GM19023 (cell line): ENCODE measurements around the gene USP24.

Source experiments
- ATAC-seq: cut with Tn5 transposase; IDR thresholded peaks from one replicate; pipeline ENCODE4 v1.9.1; 2021; ENCODE audit warnings: mild to moderate bottlenecking, moderate library complexity; ENCODE audit not compliant: unreplicated experiment

USP24 gene

DNA sequence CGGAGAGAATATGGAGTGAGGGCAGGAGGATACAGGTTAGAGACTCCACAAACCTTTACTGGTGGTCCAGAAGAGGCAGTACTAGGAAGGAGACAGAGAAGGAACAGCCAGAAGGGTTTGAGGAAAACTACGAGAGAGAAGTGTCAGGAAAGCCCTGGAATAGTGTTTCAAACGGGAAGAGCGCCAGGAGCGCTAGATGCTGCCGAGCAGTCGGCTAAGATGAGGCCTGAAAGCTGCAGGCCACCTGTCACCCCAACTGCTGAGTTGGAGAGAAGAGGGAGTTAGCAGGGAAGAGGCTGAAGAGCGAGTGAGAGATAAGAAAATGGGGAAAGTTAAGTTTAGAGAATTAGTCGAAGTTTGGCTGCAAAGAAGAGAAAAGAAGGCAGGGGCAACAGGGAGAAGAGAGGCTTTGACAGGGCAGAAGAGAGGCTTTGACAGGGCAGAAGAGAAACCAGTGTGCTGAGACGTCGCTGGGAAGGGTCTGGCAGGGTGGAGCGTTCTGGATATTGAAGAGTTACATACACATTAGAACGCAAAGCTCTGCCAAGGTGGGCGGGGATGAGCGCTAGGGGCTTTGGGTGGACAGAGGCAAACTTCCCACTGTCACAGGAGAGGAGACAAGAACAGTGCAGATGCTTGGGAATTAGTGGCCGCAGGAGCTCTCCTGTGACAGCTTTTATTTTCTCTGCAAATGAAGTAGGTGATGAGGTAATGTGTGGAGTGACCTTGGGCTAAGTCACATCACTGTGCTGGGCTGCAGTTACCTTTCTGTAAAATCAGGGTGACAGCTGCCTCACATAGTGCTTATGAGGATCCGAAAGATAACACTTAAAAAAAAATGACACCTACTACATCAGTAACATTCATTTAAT, 144.6 kb downstream of the USP24 start:
- no peak for ATAC-seq

DNA sequence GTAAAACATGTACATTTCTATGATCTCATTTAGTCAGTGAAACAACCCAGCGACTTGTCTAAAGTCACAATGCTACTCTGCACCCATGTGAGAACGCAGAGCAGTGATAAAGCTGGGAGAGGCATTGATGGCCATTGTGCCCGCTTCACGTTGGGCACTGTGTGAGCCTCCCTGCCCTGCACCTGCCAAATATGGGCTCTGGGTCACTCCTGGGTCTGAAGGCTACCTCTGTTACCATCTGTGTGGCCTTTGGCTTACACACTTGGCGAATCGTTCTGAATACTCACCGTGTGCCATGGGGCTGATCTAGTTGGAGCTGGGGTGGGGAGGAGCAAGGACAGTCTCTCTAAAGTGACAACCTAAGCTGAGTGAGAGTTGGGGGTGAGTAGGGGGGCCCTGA, 145.9 kb downstream of the USP24 start:
- no peak for ATAC-seq

DNA sequence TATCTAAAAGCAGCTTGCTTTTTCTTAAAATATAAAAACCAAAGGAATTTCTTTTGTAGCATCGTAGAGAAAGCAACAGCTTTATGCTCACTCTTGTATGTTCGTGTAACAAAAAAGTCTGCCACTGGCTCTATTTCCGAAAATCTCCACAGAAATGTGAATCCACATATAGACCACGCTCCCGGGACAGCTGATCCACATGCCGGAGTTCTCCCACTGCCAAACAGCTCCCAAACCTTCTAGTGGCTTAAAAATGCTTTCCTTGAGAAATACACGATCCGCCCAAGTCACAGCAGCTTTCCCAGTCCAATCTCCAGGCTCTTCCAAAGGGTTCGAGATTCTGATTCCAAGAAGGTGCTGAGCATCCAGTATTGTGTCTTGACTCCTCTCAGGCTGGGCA, 146.5 kb downstream of the USP24 start:
- no peak for ATAC-seq

DNA sequence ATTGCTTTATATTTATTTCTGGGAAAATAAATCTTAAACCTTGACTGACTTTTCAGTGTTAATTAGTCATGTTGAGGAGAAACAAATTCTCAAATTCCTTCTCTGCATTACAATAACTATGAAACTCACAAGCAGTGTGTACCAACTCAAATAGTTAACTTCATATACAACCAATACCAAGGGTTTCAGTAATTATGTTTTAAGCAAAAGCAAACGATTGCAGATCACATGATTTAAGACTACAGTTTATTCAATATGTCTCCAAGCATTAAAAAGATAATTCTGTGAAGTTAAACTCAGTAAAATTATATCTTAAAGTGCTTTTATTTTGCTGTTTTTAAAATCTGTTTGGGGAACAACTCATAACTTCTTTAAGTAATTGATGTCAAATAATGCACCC, 147.2 kb downstream of the USP24 start:
- no peak for ATAC-seq

DNA sequence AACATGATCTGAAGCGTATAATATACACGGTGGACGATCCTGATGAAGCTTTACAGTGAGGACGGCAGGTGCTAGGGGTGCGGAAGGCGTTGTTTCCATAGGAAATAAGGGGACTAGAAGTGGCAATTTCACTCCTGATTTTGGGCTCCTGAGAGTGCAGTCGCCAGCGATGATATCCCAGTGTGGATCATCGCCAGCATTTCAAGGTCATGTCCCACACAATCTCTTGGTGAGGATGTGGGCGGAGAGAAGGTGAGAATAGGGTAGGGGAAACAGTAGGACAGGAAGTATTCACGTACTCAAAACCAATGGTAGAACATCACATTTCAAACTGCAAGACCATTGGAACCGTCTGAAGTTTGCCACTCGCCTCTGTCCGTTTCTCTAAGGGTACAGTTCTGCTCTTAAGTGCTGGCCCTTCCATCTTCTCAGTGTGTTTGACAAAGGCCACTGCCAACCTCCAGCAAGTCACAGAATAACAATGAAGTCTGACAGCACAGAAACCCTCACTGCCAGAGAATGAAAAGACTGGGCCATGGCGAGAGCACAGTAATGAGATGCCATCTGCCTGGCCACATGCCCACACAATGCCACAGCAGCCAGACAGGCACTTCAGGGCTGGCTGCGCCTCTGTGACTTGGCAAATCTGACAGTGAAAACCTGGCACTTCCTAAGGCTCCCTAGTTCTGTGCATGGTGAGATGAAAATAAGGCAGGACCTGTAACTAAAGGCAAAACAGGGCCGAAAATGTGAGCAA, 148.0 kb downstream of the USP24 start:
- ATAC-seq: no peak

DNA sequence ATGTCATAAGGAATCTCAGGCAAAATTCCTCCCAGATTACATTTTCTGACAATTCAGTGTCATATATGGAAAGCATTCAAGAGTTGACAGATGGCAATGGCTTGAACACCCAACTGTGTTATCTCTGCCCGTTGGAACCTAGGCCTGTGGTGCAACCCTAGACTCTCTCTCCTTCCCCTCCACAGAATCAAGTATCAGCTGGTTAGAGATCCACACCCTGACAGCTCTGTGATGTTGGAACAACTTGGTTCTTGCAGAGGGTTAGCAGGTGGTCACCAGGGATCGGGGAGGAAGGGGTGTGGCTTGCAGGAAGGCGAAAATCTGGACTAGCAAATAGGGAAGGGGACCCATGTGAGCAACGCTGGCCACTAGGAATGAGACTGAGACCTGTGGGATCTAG, 149.5 kb downstream of the USP24 start:
- no peak for ATAC-seq

DNA sequence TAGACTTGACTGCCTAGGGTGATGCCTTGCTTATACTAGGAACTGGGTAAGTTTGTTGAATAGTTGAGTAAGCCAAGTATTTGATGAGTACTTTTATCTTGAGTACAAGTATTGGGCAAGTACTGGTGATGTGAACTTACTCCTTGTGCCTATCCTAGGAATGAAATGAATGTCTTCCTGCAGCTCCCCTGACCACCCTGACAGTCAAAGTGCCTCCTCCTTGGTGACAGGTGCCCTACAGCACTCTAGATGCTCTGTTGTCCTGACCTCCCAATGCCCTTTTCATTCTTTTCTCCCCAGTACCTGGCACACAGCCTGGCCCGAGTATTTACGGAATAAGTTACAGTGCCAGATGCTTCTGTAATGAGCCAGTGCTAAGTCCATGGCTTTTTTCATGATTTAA, 150.3 kb downstream of the USP24 start:
- ATAC-seq: no peak

DNA sequence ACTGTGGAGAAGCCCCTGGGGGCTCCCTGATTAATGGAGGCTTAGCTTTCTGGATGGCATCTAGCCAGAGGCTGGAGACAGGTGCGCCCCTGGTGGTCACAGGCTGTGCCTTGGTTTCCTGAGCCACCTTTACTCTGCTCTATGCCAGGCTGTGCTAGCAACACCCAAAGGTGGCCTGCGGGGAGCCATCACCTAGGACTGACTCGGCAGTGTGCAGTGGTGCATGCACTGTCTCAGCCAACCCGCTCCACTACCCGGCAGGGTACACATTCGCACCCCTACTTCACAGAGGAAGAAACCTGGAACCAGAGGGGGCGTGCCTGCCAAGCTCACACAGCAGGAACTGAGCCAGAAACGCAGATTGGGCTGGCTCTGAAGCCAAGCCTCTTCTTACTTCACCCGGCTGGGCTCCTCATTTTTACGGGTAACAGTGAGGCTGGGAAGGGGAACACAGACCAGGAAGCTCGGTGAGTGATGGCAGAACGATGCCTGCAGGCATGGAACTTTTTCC, 151.0 kb downstream of the USP24 start:
- no peak for ATAC-seq

DNA sequence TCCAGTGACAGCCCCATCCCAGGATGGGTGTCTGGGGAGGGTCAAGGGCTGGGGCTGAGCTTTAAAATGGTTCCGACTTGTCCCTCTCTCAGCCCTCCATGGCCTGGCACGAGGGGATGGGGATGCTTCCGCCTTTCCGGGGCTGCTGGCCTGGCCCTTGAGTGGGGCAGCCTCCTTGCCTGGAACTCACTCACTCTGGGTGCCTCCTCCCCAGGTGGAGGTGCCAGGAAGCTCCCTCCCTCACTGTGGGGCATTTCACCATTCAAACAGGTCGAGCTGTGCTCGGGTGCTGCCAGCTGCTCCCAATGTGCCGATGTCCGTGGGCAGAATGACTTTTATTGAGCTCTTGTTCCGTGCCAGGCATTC, 151.6 kb downstream of the USP24 start:
- ATAC-seq: no peak

DNA sequence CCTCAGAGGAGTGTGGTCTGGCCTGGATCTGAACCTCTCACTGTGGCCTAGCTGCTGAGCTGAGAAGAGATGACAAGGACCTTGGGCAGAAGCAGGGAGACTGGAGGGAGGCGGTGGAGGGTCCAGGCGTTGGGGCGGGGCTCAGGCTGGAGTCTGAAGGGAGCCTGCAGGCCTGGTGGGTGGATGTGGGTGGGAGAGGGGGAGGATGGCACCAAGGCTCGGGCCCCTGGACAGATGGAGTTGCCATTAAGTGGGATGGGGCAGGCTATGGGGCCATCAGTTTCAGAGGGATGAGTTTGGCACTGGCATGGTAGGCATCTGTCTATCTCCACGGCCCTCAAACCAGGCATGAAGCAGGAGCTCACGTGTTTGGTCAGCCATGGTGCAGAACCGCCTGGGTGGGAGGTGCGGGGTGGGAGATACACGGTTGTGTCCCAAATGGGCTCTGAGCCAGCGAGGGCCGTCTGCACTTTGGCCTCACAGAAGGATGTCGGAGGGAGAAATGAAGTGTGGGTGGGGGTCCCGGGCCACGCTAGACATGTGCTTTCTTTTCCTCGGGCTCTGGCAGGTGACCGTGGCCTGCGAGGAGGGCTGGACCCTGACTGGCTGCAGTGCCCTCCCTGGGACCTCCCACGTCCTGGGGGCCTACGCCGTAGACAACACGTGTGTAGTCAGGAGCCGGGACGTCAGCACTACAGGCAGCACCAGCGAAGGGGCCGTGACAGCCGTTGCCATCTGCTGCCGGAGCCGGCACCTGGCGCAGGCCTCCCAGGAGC, 152.2 kb downstream of the USP24 start:
- ATAC-seq: no peak

DNA sequence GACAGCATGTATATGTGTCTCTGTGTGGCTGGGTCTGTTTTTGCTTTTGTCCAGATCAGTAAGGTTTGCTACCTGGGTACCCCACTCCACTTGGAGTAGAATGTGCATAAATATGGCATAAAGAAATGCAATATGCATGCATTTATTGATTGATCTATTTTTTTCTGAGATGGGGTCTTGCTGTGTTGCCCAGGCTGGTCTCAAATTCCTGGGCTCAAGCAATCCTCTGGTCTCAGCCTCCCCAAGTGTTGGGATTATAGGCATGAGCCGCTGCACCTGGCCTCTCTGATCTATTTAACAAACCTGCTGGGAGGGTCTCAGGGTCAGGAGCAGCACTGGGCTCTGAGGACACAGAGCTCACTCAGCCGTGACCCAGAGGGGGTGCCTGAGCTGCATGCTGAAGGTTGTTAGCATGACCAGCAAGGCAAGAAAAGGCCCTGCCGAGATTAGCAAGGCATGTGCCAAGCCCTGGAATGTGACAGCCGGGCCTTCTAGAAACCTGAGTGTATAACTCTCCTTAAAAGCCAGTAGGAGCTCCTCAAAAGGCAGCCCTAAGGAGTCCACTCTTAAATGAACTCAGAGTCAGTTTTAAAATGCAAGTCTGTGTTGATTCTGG, 153.3 kb downstream of the USP24 start:
- no peak for ATAC-seq

DNA sequence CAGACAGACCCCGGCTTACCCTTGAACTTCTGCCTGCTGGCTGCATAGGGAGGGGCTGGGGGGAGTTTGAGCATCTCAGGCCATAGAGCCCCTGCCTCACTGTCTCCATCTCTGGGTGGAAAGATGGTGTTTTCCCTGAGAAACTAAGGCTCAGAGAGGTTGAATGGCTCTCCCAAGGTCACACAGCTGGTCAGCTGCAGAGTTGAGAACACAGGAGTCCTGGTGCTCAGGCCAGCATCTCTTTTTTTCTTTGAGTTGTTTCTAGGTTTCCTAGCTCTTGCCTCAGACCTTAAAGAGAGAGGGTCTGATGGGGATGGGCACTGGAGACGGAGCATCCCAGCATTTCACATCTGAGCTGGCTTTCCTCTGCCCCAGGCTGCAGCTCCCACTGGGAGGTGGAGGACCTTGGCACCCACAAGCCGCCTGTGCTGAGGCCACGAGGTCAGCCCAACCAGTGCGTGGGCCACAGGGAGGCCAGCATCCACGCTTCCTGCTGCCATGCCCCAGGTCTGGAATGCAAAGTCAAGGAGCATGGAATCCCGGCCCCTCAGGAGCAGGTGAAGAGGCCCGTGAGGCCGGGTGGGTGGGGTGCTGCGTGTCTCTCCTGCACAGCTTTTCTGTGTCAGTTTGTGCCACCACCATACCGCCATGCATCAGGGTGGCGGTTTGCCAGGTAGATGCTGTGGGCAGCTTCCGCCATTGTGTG, 154.0 kb downstream of the USP24 start:
- no peak for ATAC-seq

DNA sequence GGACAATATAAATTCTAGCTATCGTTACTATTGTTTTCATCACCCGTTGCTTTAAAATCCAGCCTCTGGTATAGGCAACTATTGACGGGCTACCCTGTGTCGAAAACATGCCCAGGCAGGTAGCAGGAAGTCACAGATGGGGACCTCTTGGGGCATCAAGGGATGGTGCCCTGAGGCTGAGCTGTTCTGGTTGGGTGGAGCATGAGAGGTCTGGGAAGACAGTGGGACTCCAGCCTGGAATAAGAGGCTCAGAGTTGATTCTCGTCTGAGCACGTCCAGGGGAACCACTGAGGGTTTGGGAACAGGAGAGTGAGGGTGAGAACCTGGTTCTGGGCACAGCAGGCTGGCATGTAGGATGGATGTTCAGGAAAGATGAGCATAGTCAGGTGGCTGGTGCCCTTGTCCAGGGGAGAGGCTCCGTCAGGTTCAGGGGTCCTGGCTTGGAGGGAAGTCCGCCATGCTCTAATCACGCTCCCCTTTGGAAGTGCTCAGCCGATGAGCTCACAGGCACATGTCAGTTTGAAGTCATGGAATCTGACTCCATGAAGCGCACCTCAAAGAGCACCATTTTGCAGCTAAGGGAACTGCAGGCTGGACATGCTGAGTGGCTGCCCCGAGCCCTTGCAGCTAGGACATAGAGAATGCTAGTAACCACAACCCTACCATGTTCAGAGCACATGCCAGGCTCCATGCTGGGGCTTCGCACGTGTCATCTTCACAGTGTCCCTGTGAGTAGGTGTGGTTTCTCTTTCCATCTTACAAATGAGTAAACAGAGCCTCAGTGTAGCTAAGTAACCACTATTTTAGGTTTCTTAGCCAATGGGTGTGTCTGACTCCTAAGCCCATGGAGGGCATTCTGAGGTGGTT, 154.8 kb downstream of the USP24 start:
- ATAC-seq: peak; percentile 50

DNA sequence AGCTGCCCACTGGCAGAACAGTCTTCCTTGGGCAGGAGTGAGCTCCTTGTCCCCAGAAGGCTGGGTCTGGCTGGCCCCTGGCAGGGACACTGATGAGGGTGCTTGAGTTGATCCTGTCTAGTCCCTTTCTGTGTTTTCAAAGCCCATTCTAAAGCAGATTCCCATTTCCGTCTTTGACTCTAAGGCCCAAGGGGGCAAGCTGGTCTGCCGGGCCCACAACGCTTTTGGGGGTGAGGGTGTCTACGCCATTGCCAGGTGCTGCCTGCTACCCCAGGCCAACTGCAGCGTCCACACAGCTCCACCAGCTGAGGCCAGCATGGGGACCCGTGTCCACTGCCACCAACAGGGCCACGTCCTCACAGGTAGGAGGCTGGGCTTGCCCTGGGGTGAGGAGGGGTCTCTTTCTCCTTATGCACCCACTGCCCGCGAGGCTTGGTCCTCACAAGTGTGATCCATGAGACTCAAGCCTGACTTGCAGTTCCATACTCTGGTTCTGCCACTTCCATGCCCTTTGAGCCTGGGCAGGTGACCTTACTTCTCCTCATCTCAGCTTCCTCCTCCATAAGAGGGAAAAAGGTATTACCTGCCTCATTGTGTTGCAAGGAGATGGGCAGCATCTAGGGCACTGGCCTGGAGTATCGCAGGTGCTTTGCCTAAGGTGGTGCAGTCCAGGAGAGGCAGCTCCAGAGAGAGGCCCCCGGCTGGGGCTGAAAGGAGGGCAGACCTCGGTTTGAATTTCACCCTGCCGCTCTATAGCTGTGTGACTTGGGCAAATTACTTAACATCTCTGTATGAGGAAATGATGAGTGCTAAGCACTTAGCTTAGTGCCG, 155.6 kb downstream of the USP24 start:
- ATAC-seq: no peak

DNA sequence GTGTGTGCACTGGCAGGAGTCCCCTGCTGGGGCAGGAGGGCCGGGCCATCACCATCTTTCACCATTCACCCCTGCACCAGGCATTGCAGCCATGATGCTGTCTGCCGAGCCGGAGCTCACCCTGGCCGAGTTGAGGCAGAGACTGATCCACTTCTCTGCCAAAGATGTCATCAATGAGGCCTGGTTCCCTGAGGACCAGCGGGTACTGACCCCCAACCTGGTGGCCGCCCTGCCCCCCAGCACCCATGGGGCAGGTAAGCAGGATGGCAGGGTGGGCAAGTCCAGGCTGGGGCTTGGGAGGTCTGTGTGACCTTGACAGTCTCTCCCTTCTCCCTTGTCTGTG, 157.2 kb downstream of the USP24 start:
- ATAC-seq: no peak

DNA sequence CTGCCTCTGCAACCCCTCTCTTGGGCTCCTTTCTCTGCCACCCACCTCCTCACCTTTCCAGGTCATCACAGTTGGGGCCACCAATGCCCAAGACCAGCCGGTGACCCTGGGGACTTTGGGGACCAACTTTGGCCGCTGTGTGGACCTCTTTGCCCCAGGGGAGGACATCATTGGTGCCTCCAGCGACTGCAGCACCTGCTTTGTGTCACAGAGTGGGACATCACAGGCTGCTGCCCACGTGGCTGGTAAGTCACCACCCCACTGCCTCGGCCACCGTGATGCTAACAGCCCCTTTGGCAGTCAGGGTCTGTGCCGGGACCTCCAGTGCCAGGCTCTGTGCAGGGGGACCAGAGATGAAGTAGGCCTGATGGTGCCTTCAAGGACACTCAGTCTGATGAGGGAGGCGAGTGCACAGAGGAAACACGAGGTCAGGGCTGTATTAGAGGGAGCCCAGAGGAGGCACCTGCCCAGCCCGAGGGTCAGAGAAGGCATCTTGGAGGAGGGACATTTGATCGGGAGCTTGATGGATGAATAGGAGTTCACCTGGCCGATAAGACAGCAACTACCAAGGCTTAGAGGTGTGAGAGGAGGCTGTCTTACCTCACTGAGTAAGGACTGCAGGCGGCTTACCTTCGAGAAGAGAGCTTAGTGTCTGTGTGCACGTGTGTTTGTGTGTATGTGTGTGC, 157.8 kb downstream of the USP24 start:
- ATAC-seq: no peak

DNA sequence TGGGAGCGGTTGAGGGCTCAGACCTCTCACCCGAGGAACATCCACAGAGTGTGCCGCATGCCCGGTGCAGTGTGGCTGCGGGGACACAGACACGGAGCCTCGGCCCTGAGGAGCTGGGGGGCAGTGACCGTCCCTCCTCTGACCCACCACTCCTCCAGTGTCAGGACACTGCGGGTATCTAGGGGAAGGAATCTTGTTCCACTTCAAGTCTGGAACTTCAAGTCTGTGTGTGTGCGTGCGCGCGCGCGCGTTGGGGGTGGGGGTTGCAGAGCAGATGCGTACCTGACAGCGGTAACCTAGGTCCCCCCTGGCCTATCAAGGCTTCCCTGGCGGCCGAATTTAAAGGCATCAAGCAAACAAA, 158.6 kb downstream of the USP24 start:
- no peak for ATAC-seq

DNA sequence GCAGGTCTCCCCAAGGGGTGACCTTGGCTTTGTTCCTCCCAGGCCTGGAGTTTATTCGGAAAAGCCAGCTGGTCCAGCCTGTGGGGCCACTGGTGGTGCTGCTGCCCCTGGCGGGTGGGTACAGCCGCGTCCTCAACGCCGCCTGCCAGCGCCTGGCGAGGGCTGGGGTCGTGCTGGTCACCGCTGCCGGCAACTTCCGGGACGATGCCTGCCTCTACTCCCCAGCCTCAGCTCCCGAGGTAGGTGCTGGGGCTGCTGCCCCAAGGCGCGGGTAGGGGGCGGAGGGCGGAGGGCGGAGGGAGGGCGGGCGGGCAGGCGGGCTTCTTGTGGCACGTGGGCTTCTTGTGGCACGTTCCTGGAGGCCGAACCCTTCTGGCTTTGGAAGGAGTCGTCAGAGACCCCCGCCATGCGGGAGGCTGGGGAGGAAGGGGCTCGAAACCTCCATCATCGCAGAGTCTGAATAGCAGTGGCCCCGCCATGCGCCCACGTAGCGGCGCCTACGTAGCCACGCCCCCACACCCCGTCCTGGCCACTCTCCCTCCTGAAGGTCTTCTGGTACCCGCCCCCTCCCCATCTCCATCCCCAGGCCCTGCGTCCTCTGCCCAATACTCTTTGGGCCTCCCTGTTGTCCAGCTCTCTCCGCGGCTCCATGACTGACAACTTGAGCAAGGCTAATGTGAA, 159.1 kb downstream of the USP24 start:
- ATAC-seq: no peak
